ENCODE results near the gene NRDC. TPM values are rescaled to one million over a fixed set of nuclear protein-coding genes. Genes with fewer than 3 reads are reported as not detected.

NRDC gene
- total and polyA plus RNA-seq, 2 of the 8 experiments (the other 6 are each of a cell fraction or from before 2014, with no cell fraction given) = 70.2 to 182 TPM

GRCh38 chr1:51792864-51793263 lies 85.7 kb downstream of the NRDC start:
- no peak for FAIRE-seq
- TF ChIP-seq JUN (IDR thresholded peaks at IDR 0.05; ENCODE audit: low read depth, low read length) (no peak), TAF7 (optimal IDR thresholded peaks at IDR 0.05; ENCODE audit: borderline replicate concordance, low read depth, low read length) (no peak), TBP (IDR thresholded peaks at IDR 0.05; ENCODE audit: low read depth, low read length) (no peak), SRF (IDR thresholded peaks at IDR 0.05; ENCODE audit: low read depth, low read length) (no peak), EZH2 (IDR thresholded peaks at IDR 0.05; ENCODE audit: low read depth, low read length, severe bottlenecking) (no peak), KDM4A (IDR thresholded peaks at IDR 0.05; ENCODE audit: low read depth, low read length, severe bottlenecking) (no peak), KDM1A (IDR thresholded peaks at IDR 0.05; ENCODE audit: borderline replicate concordance, low read length) (no peak), BRCA1 (IDR thresholded peaks at IDR 0.05; ENCODE audit: low read depth, low read length) (no peak), CBX8 (IDR thresholded peaks at IDR 0.05; ENCODE audit: borderline replicate concordance, low read depth, low read length) (no peak), RXRA (IDR thresholded peaks at IDR 0.05; ENCODE audit: insufficient read depth, low read depth, low read length) (no peak)
- H3K9me3 ChIP-seq (ENCODE audit: insufficient read depth in 2 of 2, low read depth in 1 of 2, low read length in 1 of 2) = no peaks in the 10 kb centered on the region

More at GRCh38 chr1:51792864-51793263, 85.7 kb downstream of the NRDC start:
- Histone ChIP-seq H3K4ac (replicated peaks; ENCODE audit: insufficient read length, low read depth, low read length) (no peak overlapping the region), H3K18ac (ENCODE audit: extremely low read depth, low read length) (no peak overlapping the region), H2AFZ (ENCODE audit: low read length) (no peak overlapping the region), H4K20me1 (replicated peaks in 1 of 2; ENCODE audit: control insufficient read depth in 1 of 2, insufficient read depth in 2 of 2, low read length in 2 of 2) (peaks cover 0 to 3% of the 10 kb centered on the region in 2 experiments), H3K4me1 (replicated peaks in 1 of 4; ENCODE audit: control insufficient read depth in 3 of 4, insufficient read depth in 4 of 4, low read length in 3 of 4) (no peaks in the 10 kb centered on the region), H3K23ac (ENCODE audit: insufficient read length) (no peak overlapping the region), H3K36me3 (ENCODE audit: control insufficient read depth in 2 of 4, insufficient read depth in 4 of 4, low read length in 3 of 4) (peaks cover 24 to 72% (median 60%) of the 10 kb centered on the region in 4 experiments), H3K56ac (replicated peaks; ENCODE audit: insufficient read length, low read depth, low read length) (no peak overlapping the region), H3K4me2 (ENCODE audit: insufficient read depth in 1 of 2, low read depth in 2 of 2, low read length in 2 of 2) (no peak overlapping the region), H4K8ac (ENCODE audit: extremely low read depth, insufficient read depth, low read length) (no peak overlapping the region), H3K4me3 (ENCODE audit: extremely low read depth in 1 of 4, insufficient read depth in 2 of 4, low read depth in 3 of 4, low read length in 4 of 4) (no peak overlapping the region), H3K14ac (ENCODE audit: insufficient read length) (no peak overlapping the region), H2AK5ac (ENCODE audit: low read depth, low read length) (no peak overlapping the region), H3K27me3 (replicated peaks in 1 of 4; ENCODE audit: control insufficient read depth in 3 of 4, extremely low read depth in 1 of 4, insufficient read depth in 3 of 4, low read length in 3 of 4) (no peaks in the 10 kb centered on the region), H4K5ac (ENCODE audit: insufficient read length, low read depth, low read length) (no peak overlapping the region), H2BK120ac (replicated peaks; ENCODE audit: low read depth, low read length) (no peak overlapping the region), H3K79me1 (ENCODE audit: low read depth, low read length) (no peaks in the 10 kb centered on the region), H2BK5ac (ENCODE audit: low read depth, low read length) (no peak overlapping the region), H2BK12ac (ENCODE audit: low read depth, low read length) (no peak overlapping the region), H3K23me2 (ENCODE audit: low read depth, low read length) (no peaks in the 10 kb centered on the region), H2BK15ac (ENCODE audit: low read length) (no peak overlapping the region), H2BK20ac (ENCODE audit: low read length) (no peak overlapping the region), H3K79me2 (ENCODE audit: control insufficient read depth in 1 of 2, insufficient read depth in 2 of 2, low read length in 2 of 2) (no peaks in the 10 kb centered on the region), H3K9ac (replicated peaks in 1 of 4; ENCODE audit: extremely low read depth in 1 of 4, low read depth in 3 of 4, low read length in 3 of 4) (no peak overlapping the region), H4K91ac (replicated peaks; ENCODE audit: insufficient read length, low read length) (no peak overlapping the region), H3K27ac (ENCODE audit: low read depth, low read length) (no peak overlapping the region)
- DNase-seq (ENCODE audit: low read depth in 1 of 2, low spot score in 2 of 2) = no peak
- CTCF ChIA-PET (ENCODE audit: partially characterized antibody) = interaction anchor here (3.0 kb wide), 1 partner anchor 24 kb away, joined by 12 read pairs; no protein-coding TSS in a partner anchor
- POLR2A ChIA-PET (ENCODE audit: partially characterized antibody) = interaction anchor here (0.6 to 2.7 kb wide), 3 partner anchors 8 to 698 kb away, joined by 4 to 10 read pairs (median 5); no protein-coding TSS in a partner anchor
- 96% methylated on average over 1 of the region's 1 CpG; no CpG with 5 or more reads in 1 of the 2 experiments for WGBS, 2 experiments (ENCODE audit: extremely low coverage in 1 of 2, insufficient coverage in 1 of 2, insufficient read length in 1 of 2, insufficient replicate concordance in 2 of 2, low coverage in 1 of 2, low lambda C conversion rate in 2 of 2, missing lambda C conversion rate in 1 of 2)

All from H1 (cell line).